ENCODE results near the gene RAD9B. TPM values are rescaled to one million over a fixed set of nuclear protein-coding genes. Genes with fewer than 3 reads are reported as not detected.

Gene RAD9B
- total RNA-seq, 1 donor from 2014 or later, result 0.51 TPM

DNA sequence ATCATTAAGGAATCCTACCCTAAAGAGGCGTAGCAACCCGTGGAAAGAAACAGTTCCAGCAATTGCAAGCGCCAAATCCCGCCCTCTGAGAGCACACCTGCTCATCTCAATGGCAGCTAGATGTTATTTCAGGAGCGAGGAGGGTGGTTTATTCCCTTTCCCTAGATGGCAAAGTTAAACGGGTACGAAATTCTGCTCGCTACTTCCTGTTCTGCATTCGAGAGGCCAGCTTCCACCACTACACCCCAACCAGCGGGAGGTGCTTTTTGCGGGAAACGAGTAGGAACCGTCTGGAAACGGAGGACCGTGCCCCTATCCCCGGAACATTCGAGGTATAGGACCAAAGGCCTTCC, 756 bp upstream of the RAD9B start:
- peaks cover 6% of the 10 kb centered on the region for H3K9me3 Mint-ChIP-seq
- DNase-seq (ENCODE audit: low spot score in 2 of 2, unreplicated experiment in 2 of 2), result peak in 1 of 2 experiments; percentile 38
- H3K4me1 Mint-ChIP-seq, result peaks cover 31% of the 10 kb centered on the region
- peak overlapping the region; percentile 97 for H3K27ac Mint-ChIP-seq
- H3K4me3 Mint-ChIP-seq, result peak overlapping the region; percentile 98
- TF ChIP-seq CTCF (IDR thresholded peaks at IDR 0.05; ENCODE audit: unreplicated experiment), result no peak
- H3K36me3 Mint-ChIP-seq, result peaks cover 2% of the 10 kb centered on the region
- no peaks in the 10 kb centered on the region for H3K27me3 Mint-ChIP-seq (ENCODE audit: low read depth)

GRCh38 chr12:110503432-110503831, 1.3 kb downstream of the RAD9B start:
- DNase-seq (ENCODE audit: low spot score in 2 of 2, unreplicated experiment in 2 of 2), result no peak
- Mint-ChIP-seq H3K27me3 (ENCODE audit: low read depth) (no peaks in the 10 kb centered on the region), H3K4me3 (no peak overlapping the region), H3K4me1 (peaks cover 31% of the 10 kb centered on the region), H3K9me3 (peaks cover 6% of the 10 kb centered on the region), H3K27ac (no peak overlapping the region), H3K36me3 (peaks cover 2% of the 10 kb centered on the region)
- TF ChIP-seq CTCF (IDR thresholded peaks at IDR 0.05; ENCODE audit: unreplicated experiment), result no peak

- no peak for TF ChIP-seq CTCF (IDR thresholded peaks at IDR 0.05; ENCODE audit: unreplicated experiment)
- no peaks in the 10 kb centered on the region for H3K27me3 Mint-ChIP-seq (ENCODE audit: low read depth)
- H3K27ac Mint-ChIP-seq, result no peak overlapping the region
- H3K36me3 Mint-ChIP-seq, result no peaks in the 10 kb centered on the region
- no peak for DNase-seq (ENCODE audit: low spot score in 2 of 2, unreplicated experiment in 2 of 2)
- no peak overlapping the region for H3K4me3 Mint-ChIP-seq
- H3K9me3 Mint-ChIP-seq, result peaks cover 6% of the 10 kb centered on the region
- H3K4me1 Mint-ChIP-seq, result peaks cover 23% of the 10 kb centered on the region
These were observed 3.2 kb downstream of the RAD9B start for GRCh38 chr12:110505332-110505731.

DNA sequence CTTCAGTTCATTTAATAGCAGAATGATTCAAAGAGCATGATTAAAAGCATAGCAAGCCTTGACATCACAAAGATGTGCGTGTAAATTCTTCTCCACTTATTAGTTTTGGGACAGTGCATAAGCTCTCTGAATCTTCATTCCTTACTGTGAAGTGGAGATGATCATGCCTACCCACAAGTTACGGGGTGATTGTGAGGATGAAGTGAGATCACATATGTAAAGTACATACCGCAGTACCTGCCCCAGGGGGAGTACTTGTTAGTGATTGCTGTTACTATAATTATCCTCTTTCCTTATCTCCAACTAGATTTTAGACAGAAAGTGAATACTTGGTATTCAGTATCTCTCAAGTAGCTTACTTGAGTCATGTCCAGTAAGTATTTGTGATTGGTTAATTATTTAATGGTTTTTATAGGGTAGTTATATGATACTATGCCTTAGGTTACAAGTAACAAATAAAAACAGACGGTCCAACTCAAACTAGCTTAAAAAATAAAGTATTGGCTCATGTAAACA, 6.0 kb downstream of the RAD9B start:
- Mint-ChIP-seq H3K4me1 (peaks cover 5% of the 10 kb centered on the region), H3K36me3 (no peaks in the 10 kb centered on the region), H3K4me3 (no peak overlapping the region), H3K27ac (peak overlapping the region; percentile 47), H3K27me3 (ENCODE audit: low read depth) (peaks cover 7% of the 10 kb centered on the region), H3K9me3 (no peaks in the 10 kb centered on the region)
- DNase-seq (ENCODE audit: low spot score in 2 of 2, unreplicated experiment in 2 of 2), result no peak
- no peak for TF ChIP-seq CTCF (IDR thresholded peaks at IDR 0.05; ENCODE audit: unreplicated experiment)

- Mint-ChIP-seq H3K36me3 (no peaks in the 10 kb centered on the region), H3K4me3 (no peak overlapping the region), H3K4me1 (no peaks in the 10 kb centered on the region), H3K27ac (no peak overlapping the region), H3K9me3 (no peaks in the 10 kb centered on the region), H3K27me3 (ENCODE audit: low read depth) (peaks cover 13% of the 10 kb centered on the region)
- no peak for TF ChIP-seq CTCF (IDR thresholded peaks at IDR 0.05; ENCODE audit: unreplicated experiment)
- DNase-seq (ENCODE audit: low spot score in 2 of 2, unreplicated experiment in 2 of 2), result no peak
These were observed 11.7 kb downstream of the RAD9B start for GRCh38 chr12:110513842-110514241.

GRCh38 chr12:110514363-110514762, 12.2 kb downstream of the RAD9B start:
- H3K9me3 Mint-ChIP-seq, result no peaks in the 10 kb centered on the region
- H3K27ac Mint-ChIP-seq, result no peak overlapping the region
- no peaks in the 10 kb centered on the region for H3K36me3 Mint-ChIP-seq
- no peak for DNase-seq (ENCODE audit: low spot score in 2 of 2, unreplicated experiment in 2 of 2)
- no peak overlapping the region for H3K4me3 Mint-ChIP-seq
- peaks cover 13% of the 10 kb centered on the region for H3K27me3 Mint-ChIP-seq (ENCODE audit: low read depth)
- no peak for TF ChIP-seq CTCF (IDR thresholded peaks at IDR 0.05; ENCODE audit: unreplicated experiment)
- H3K4me1 Mint-ChIP-seq, result no peaks in the 10 kb centered on the region
